Bronchial epithelial cell (primary cell): ENCODE results near the gene EML1. TPM values are rescaled to one million over a fixed set of nuclear protein-coding genes. Genes with fewer than 3 reads are reported as not detected.

Experiments
- DNase-seq: peaks from one replicate; pipeline ENCODE4 v3.0.0-alpha.2; 2010; ENCODE audit warnings: low read depth
- FAIRE-seq: peaks from 2 replicates; lab custom pipeline; 2011; peaks lifted over from hg19 to GRCh38; lab: Jason Lieb, UNC
- H3K27me3 ChIP-seq: 2 replicates; pipeline ENCODE4 v1.5.1; 2011; ENCODE audit warnings: low read length; ENCODE audit not compliant: control insufficient read depth, insufficient read depth
- H3K36me3 ChIP-seq: 2 replicates; pipeline ENCODE4 v1.5.1; 2011; ENCODE audit warnings: low read length; ENCODE audit not compliant: control insufficient read depth, insufficient read depth
- H3K4me3 ChIP-seq: 2 replicates; pipeline ENCODE4 v1.5.1; 2011; ENCODE audit warnings: mild to moderate bottlenecking, low read depth, low read length, control low read depth
- total RNA-seq: library from RNA; depleted of rRNA; stranded (reverse); fragments of >200 nt; gene quantifications from 2 replicates; pipeline ENCODE4 v1.2.1, GENCODE V29; 2014
- TF ChIP-seq, protein P1 (sequence below): IDR thresholded peaks from 2 replicates; pipeline ENCODE4 v1.5.1; 2011; ENCODE audit warnings: mild to moderate bottlenecking, moderate library complexity, low read length, control low read depth, inconsistent platforms; ENCODE audit not compliant: insufficient read depth, severe bottlenecking

The EML1 gene
- total RNA-seq, 1 donor from 2014 or later, result 1.8 TPM

DNA sequence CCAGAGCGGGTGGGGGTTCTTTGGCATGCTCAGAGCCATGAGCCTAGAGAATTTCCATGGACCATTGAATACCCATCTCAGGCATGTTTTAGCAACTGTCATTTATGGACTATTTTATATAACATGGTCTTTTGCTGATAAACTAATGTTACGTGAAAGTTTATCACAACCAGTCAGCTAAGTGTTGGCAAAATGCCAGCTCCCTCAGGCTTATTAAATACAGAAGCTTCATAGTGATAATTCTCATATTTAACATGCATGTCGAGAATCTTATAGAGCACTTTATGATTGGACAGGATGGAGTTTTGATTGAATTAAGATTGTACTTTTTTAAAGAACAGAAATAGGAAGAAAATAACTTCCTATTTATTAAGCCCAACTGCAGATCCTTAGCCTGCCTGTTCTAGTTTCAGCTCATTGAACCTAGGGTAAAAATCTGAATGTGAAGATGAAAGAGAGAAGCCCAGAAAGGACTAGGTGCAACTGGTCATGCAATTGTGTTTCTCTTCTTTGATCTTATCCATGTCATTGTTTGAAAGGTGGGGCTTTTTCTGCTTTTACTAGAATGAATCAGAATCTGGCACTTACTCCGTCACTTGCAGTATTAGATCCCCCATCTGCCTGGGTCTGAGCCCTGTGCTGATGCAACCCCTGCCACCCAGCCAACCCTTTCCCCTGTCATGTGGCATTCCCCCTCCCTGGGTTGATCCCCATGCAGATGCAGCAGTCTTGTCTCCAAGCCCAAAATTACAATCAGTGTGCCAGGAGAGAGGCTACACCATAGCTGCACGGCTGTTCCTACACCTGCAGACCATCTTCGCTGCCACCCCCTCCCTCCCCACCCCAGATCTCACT, 137.4 kb downstream of the EML1 start:
- TF ChIP-seq, protein P1, sequence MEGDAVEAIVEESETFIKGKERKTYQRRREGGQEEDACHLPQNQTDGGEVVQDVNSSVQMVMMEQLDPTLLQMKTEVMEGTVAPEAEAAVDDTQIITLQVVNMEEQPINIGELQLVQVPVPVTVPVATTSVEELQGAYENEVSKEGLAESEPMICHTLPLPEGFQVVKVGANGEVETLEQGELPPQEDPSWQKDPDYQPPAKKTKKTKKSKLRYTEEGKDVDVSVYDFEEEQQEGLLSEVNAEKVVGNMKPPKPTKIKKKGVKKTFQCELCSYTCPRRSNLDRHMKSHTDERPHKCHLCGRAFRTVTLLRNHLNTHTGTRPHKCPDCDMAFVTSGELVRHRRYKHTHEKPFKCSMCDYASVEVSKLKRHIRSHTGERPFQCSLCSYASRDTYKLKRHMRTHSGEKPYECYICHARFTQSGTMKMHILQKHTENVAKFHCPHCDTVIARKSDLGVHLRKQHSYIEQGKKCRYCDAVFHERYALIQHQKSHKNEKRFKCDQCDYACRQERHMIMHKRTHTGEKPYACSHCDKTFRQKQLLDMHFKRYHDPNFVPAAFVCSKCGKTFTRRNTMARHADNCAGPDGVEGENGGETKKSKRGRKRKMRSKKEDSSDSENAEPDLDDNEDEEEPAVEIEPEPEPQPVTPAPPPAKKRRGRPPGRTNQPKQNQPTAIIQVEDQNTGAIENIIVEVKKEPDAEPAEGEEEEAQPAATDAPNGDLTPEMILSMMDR, result no peak
- H3K27me3 ChIP-seq, result no peaks in the 10 kb centered on the region
- no peak for FAIRE-seq
- DNase-seq, result no peak
- H3K36me3 ChIP-seq, result no peaks in the 10 kb centered on the region
- no peak overlapping the region for H3K4me3 ChIP-seq

DNA sequence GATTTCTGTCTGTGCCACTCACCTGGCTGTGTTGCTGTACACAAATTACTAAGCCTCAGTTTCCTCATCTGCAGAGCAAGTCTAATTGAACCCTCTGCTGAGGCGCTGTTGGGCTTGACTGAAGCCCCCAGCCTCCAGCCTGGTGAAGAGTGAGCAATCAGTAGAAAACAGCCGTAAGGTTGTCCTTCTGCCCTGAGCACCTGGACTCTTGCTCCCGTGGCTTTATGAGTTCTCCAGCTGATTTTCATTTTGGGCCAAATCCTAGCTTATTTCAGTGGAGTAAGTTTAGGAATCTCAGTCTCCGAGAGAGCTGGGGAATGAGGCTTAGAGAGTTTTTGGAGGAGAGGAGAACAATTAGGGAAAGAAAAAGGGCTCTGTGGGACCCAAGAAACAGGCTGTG, 138.1 kb downstream of the EML1 start:
- no peak for FAIRE-seq
- Histone ChIP-seq H3K36me3 (no peaks in the 10 kb centered on the region), H3K4me3 (no peak overlapping the region), H3K27me3 (no peaks in the 10 kb centered on the region)
- DNase-seq, result no peak
- TF ChIP-seq, protein P1, result no peak

DNA sequence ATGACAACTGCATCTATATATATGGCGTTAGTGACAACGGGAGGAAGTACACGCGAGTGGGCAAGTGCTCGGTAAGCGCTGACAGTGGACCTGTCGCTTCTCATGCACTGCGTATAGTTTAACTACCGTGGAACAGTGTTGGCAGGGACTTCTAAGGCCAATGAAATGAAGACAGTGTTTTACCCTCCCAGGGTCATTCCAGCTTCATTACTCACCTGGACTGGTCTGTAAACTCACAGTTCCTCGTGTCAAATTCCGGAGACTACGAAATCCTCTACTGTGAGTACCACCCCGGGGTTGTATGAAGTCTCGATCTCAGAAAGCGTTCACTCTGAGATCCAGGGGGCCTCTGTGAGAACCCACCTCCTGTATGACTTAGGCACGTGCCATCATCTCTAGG, 142.8 kb downstream of the EML1 start:
- Histone ChIP-seq H3K36me3 (no peaks in the 10 kb centered on the region), H3K27me3 (no peaks in the 10 kb centered on the region), H3K4me3 (no peak overlapping the region)
- TF ChIP-seq, protein P1, result no peak
- FAIRE-seq (no peak), DNase-seq (peak; percentile 12)

DNA sequence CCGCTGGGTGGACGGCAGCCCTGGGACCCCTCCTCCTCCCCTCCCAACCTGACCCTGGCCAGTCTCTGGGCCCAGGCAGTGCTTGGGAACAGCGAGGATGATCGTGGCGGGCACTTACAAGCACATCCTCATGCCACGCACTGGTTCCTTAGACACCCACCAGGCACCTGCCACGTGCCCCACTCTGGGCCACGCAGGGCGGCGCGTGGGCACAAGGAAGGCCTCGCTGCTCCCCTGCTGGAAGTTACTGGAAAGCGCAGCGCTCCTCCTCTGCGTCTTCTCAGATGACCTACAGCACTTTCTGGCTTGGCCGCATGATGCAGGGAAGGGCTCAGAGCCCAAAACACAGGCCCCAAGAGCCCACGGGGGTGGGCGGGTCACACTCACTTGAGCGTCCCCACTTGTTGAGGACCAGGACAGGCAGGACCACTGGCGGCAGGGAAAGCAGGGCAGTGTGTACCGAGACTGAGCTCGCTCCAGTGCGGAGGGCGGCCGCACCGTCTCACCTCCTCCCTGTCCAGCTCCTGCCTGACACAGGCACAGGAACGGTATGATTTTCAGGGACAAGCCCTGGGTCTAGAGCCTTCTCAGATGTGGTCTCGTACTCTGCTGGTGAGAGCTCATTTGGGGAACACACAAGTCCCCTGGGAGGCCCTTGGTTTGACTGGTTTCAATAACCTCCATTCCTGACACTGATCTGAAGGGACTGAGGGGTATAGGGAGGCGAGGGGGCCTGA, 143.7 kb downstream of the EML1 start:
- H3K36me3 ChIP-seq, result no peaks in the 10 kb centered on the region

DNA sequence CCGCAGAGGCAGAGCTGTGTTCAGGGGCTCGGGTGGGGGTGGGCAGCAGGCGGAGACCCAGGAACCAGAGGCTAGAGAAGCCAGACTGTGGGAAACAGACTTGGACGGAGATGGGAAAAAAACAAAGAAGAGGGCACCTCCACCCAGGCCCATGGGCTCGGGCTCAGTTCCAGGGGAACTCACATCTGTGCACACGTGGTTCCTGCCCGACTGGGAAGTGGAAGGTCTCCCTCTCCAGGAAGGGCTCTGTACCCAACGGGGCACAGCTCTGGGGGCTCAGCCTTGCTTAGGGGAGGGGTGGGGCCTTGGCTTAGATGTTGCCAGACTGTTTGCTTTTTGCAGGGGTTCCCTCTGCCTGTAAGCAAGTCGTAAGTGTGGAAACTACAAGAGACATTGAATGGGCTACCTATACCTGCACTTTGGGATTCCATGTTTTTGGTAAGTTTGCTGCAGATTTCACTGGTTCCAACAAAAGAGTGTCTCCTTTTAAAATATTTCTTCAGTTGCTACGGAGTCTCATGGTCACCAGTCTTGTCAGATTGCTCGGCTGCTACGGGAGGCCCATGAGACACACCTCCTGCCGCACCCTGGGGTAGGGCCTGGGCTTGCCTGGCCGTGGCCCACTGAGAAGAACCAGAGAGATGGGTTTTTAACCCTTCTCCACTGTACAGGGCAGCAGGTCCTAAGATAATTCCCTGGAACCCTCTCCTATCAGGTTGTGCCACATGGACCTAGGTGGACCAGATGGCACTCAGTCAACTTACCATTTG, 144.4 kb downstream of the EML1 start:
- DNase-seq, result peak; percentile 26
- no peak for FAIRE-seq
- Histone ChIP-seq H3K36me3 (no peaks in the 10 kb centered on the region), H3K4me3 (no peak overlapping the region), H3K27me3 (no peaks in the 10 kb centered on the region)
- TF ChIP-seq, protein P1, result no peak

More for the DNA sequence above, 143.7 kb downstream of the EML1 start:
- no peak overlapping the region for H3K4me3 ChIP-seq
- no peaks in the 10 kb centered on the region for H3K27me3 ChIP-seq
- TF ChIP-seq, protein P1, result no peak
- DNase-seq (no peak), FAIRE-seq (no peak)
